HG02973 (cell line): ENCODE data around the gene RERE.
"Not testable (repeated sequence)": the region's sequence is repeated elsewhere in the genome, so short reads cannot be mapped to it uniquely, and the experiment has no call there.

Source experiments
- ATAC-seq: cut with Tn5 transposase; IDR thresholded peaks from one replicate; pipeline ENCODE4 v1.9.1; 2021; ENCODE audit warnings: moderate library complexity; ENCODE audit not compliant: unreplicated experiment

RERE gene

GRCh38 chr1:8621034-8621582, 196.3 kb downstream of the RERE start:
- ATAC-seq = not testable (repeated sequence)

GRCh38 chr1:8619917-8620502, 197.4 kb downstream of the RERE start:
- not testable (repeated sequence) for ATAC-seq

GRCh38 chr1:8619419-8619818, 198.0 kb downstream of the RERE start:
- ATAC-seq = not testable (repeated sequence)

- not testable (repeated sequence) for ATAC-seq
Measured at GRCh38 chr1:8616791-8617190, 200.6 kb downstream of the RERE start.

GRCh38 chr1:8611634-8612515, 205.6 kb downstream of the RERE start:
- ATAC-seq = not testable (repeated sequence)

- ATAC-seq = no peak
Measured at GRCh38 chr1:8607906-8608305, 209.5 kb downstream of the RERE start.

- peak; percentile 77 for ATAC-seq
Measured at GRCh38 chr1:8604041-8604945, 213.1 kb downstream of the RERE start.

- no peak for ATAC-seq
Measured at GRCh38 chr1:8603220-8603616, 214.2 kb downstream of the RERE start.

- no peak for ATAC-seq
Measured at GRCh38 chr1:8602471-8603219, 214.8 kb downstream of the RERE start.

- no peak for ATAC-seq
Measured at GRCh38 chr1:8600336-8600735, 217.1 kb downstream of the RERE start.

- ATAC-seq = no peak
Measured at GRCh38 chr1:8599646-8600212, 217.7 kb downstream of the RERE start.

GRCh38 chr1:8598783-8599182, 218.7 kb downstream of the RERE start:
- ATAC-seq = no peak

GRCh38 chr1:8598060-8598724, 219.2 kb downstream of the RERE start:
- no peak for ATAC-seq

- no peak for ATAC-seq
Measured at GRCh38 chr1:8597455-8597854, 220.0 kb downstream of the RERE start.

- ATAC-seq = peak; percentile 63
Measured at GRCh38 chr1:8595941-8596340, 221.5 kb downstream of the RERE start.

GRCh38 chr1:8595332-8595731, 222.1 kb downstream of the RERE start:
- no peak for ATAC-seq

GRCh38 chr1:8593292-8593691, 224.1 kb downstream of the RERE start:
- ATAC-seq = not testable (repeated sequence)

- ATAC-seq = no peak
Measured at GRCh38 chr1:8591569-8591968, 225.9 kb downstream of the RERE start.

GRCh38 chr1:8590721-8591351, 226.6 kb downstream of the RERE start:
- ATAC-seq = no peak
